Liver (tissue), 9 donors: ENCODE results near the gene COPS7A. TPM values are rescaled to one million over a fixed set of nuclear protein-coding genes. Genes with fewer than 3 reads are reported as not detected.

ENCODE experiments used
- DNase-seq: peaks from one replicate; pipeline ENCODE4 v3.0.0-alpha.2; 2017; ENCODE audit warnings: low spot score
- H3K27ac ChIP-seq, 2 donors: one replicate each; pipeline ENCODE4 v1.7.0; 2013; ENCODE audit warnings: inconsistent platforms in 2 of 2, low read length in 2 of 2, control low read depth in 1 of 2, low read depth in 1 of 2, mild to moderate bottlenecking in 1 of 2
- H3K27me3 ChIP-seq, 4 donors: one replicate each; pipeline versions ENCODE4 v1.6.1 to v1.7.0; 2013; ENCODE audit warnings: low read length in 3 of 4, inconsistent platforms in 1 of 4, mild to moderate bottlenecking in 1 of 4, moderate library complexity in 1 of 4; ENCODE audit not compliant: control insufficient read depth in 4 of 4, insufficient read depth in 4 of 4
- H3K36me3 ChIP-seq, 4 donors: one replicate each; pipeline versions ENCODE4 v1.6.1 to v1.7.0; 2013; ENCODE audit warnings: low read length in 3 of 4, mild to moderate bottlenecking in 3 of 4, low read depth in 1 of 4, moderate library complexity in 1 of 4; ENCODE audit not compliant: control insufficient read depth in 4 of 4, insufficient read depth in 3 of 4
- H3K4me1 ChIP-seq, 4 donors: one replicate each; pipeline versions ENCODE4 v1.6.1 to v1.7.0; 2013; ENCODE audit warnings: low read length in 3 of 4, mild to moderate bottlenecking in 3 of 4, moderate library complexity in 1 of 4; ENCODE audit not compliant: control insufficient read depth in 4 of 4, insufficient read depth in 4 of 4
- H3K4me3 ChIP-seq, 3 donors: one replicate each; pipeline versions ENCODE4 v1.6.1 to v1.7.0; 2013; ENCODE audit warnings: low read length in 3 of 3, control low read depth in 1 of 3, low read depth in 1 of 3, mild to moderate bottlenecking in 1 of 3
- H3K9ac ChIP-seq, 2 donors: one replicate each; pipeline ENCODE4 v1.7.0; 2013; ENCODE audit warnings: low read length in 2 of 2, mild to moderate bottlenecking in 2 of 2, moderate library complexity in 2 of 2, control low read depth in 1 of 2, low read depth in 1 of 2
- H3K9me3 ChIP-seq, 4 donors: one replicate each; pipeline versions ENCODE4 v1.6.1 to v1.7.0; 2013; ENCODE audit warnings: low read length in 3 of 4; ENCODE audit not compliant: control insufficient read depth in 4 of 4
- ATF3 ChIP-seq: IDR thresholded peaks from 2 replicates; pipeline ENCODE4 v1.6.1; 2016; ENCODE audit warnings: antibody characterized with exemption
- CTCF ChIP-seq: fragments of 150-350 bp; IDR thresholded peaks from 2 replicates; pipeline ENCODE4 v1.5.1; 2017; ENCODE audit warnings: improper control_type of control experiment, low read depth, low read length; ENCODE audit not compliant: missing input control
- EGR1 ChIP-seq, 2 donors: IDR thresholded peaks; 2 replicates each; pipeline ENCODE4 v1.6.1; 2016 to 2018; ENCODE audit warnings: antibody characterized with exemption in 2 of 2, low read depth in 2 of 2
- FOXA1 ChIP-seq: IDR thresholded peaks from 2 replicates; pipeline ENCODE4 v1.6.1; 2016; ENCODE audit warnings: antibody characterized with exemption
- FOXA2 ChIP-seq: IDR thresholded peaks from 2 replicates; pipeline ENCODE4 v1.6.1; 2016; ENCODE audit warnings: antibody characterized with exemption
- GABPA ChIP-seq, 2 donors: IDR thresholded peaks in 1 of 2; conservative IDR thresholded peaks in 1 of 2; 2 replicates each; pipeline ENCODE4 v1.6.1; 2016; ENCODE audit warnings: antibody characterized with exemption in 2 of 2, mild to moderate bottlenecking in 1 of 2, moderate library complexity in 1 of 2
- HNF4A ChIP-seq, 2 donors: conservative IDR thresholded peaks; 2 replicates each; pipeline ENCODE4 v1.6.1; 2016; ENCODE audit warnings: antibody characterized with exemption in 2 of 2, mild to moderate bottlenecking in 2 of 2
- HNF4G ChIP-seq: IDR thresholded peaks from 2 replicates; pipeline ENCODE4 v1.6.1; 2016; ENCODE audit warnings: antibody characterized with exemption
- JUND ChIP-seq, 2 donors: IDR thresholded peaks; 2 replicates each; pipeline ENCODE4 v1.6.1; 2016; ENCODE audit warnings: antibody characterized with exemption in 2 of 2
- MAX ChIP-seq: IDR thresholded peaks from 2 replicates; pipeline ENCODE4 v1.6.1; 2016; ENCODE audit warnings: antibody characterized with exemption
- NR2F2 ChIP-seq: IDR thresholded peaks from 2 replicates; pipeline ENCODE4 v1.6.1; 2016; ENCODE audit warnings: antibody characterized with exemption
- RAD21 ChIP-seq, 2 donors: IDR thresholded peaks; 2 replicates each; pipeline ENCODE4 v1.6.1; 2016; ENCODE audit warnings: antibody characterized with exemption in 2 of 2, mild to moderate bottlenecking in 2 of 2
- REST ChIP-seq: IDR thresholded peaks from 2 replicates; pipeline ENCODE4 v1.6.1; 2016; ENCODE audit warnings: antibody characterized with exemption, mild to moderate bottlenecking
- RXRA ChIP-seq, 2 donors: IDR thresholded peaks; 2 replicates each; pipeline ENCODE4 v1.6.1; 2017 to 2018; ENCODE audit warnings: antibody characterized with exemption in 2 of 2, mild to moderate bottlenecking in 1 of 2
- SP1 ChIP-seq: IDR thresholded peaks from 2 replicates; pipeline ENCODE4 v1.6.1; 2018; ENCODE audit warnings: antibody characterized with exemption, mild to moderate bottlenecking
- TAF1 ChIP-seq: conservative IDR thresholded peaks from 2 replicates; pipeline ENCODE4 v1.6.1; 2016; ENCODE audit warnings: antibody characterized with exemption, mild to moderate bottlenecking
- YY1 ChIP-seq: IDR thresholded peaks from 2 replicates; pipeline ENCODE4 v1.6.1; 2016; ENCODE audit warnings: antibody characterized with exemption, mild to moderate bottlenecking
- ZBTB33 ChIP-seq: IDR thresholded peaks from 2 replicates; pipeline ENCODE4 v1.6.1; 2016; ENCODE audit warnings: antibody characterized with exemption
- WGBS: extraction: QIAGEN DNeasy Blood & Tissue Kit; methylation state at CpG from one replicate; pipeline ENCODE4 v1.1.7; 2013; 5-methylcytosine and 5-hydroxymethylcytosine counted together
- polyA plus RNA-seq, 2 donors: library from polyadenylated mRNA; stranded (reverse) in 1 of 2; unstranded in 1 of 2; fragments of 200-250 nt in 1 of 2; fragments of >200 nt in 1 of 2; fragmentation: Nextera tagmentation in 1 of 2; extraction: Ambion mirVana in 1 of 2; gene quantifications; one replicate each; pipeline versions ENCODE4 v1.2.1 to v1.2.3, GENCODE V29; 2013 to 2015
- total RNA-seq, 2 donors: library from RNA; depleted of rRNA; stranded (reverse); fragments of >200 nt; gene quantifications; one replicate each; pipeline ENCODE4 v1.2.3, GENCODE V29; 2014
- donor health status: healthy.
- donor health status: healthy.
- donor health status: healthy.
- donor health status: healthy.
- donor health status: healthy.

Gene COPS7A
- total and polyA plus RNA-seq, 4 donors: 26.0 to 37.7 (median 32.4) TPM

- H3K4me1 ChIP-seq: peaks cover 10 to 70% (median 61%) of the 10 kb centered on the region in 4 donors
- H3K36me3 ChIP-seq: peaks cover 0 to 3% (median 0%) of the 10 kb centered on the region in 4 donors
- H3K9ac ChIP-seq: peak overlapping the region; percentile 6 to 40
- H3K27me3 ChIP-seq: no peaks in the 10 kb centered on the region
- DNase-seq: peak; percentile 92
- H3K27ac ChIP-seq: peak overlapping the region; percentile 50 to 90
- peak overlapping the region in 1 of 3 donors; percentile 26 for H3K4me3 ChIP-seq
- WGBS: 4% methylated on average over 35 of the region's 35 CpGs
- H3K9me3 ChIP-seq: no peaks in the 10 kb centered on the region
- TF ChIP-seq RAD21 (IDR thresholded peaks at IDR 0.05) (peak; percentile 99 to 100), ATF3 (peak; percentile 22), ZBTB33 (no peak), YY1 (peak; percentile 68), REST (peak; percentile 57), TAF1 (no peak), SP1 (peak; percentile 64), NR2F2 (peak; percentile 47), CTCF (peak; percentile 97), EGR1 (IDR thresholded peaks at IDR 0.05; ENCODE audit: low read depth in 2 of 2) (no peak), GABPA (IDR thresholded peaks at IDR 0.05 in 1 of 2, conservative IDR thresholded peaks at IDR 0.05 in 1 of 2) (peak in 1 of 2 donors; percentile 53), HNF4A (conservative IDR thresholded peaks at IDR 0.05) (peak; percentile 65 to 76), FOXA2 (no peak), RXRA (IDR thresholded peaks at IDR 0.05) (peak; percentile 74 to 78), JUND (IDR thresholded peaks at IDR 0.05) (no peak), MAX (peak; percentile 66), HNF4G (no peak), FOXA1 (peak; percentile 42)
These were observed 55.0 kb downstream of the COPS7A start for GRCh38 chr12:6778574-6779550.
